Activated T-helper 1 cell treated with anti-CD3 and anti-CD28 coated beads, Interleukin-2, amount 50 U/mL, for 16 hours (primary cell): ENCODE measurements around the gene ERICH3.

ENCODE experiments used
- DNase-seq, 2 donors: peaks; one replicate each; pipeline ENCODE4 v3.0.0-alpha.2; 2020; ENCODE audit warnings: low read depth in 1 of 2, low spot score in 1 of 2

The ERICH3 gene, protein sequence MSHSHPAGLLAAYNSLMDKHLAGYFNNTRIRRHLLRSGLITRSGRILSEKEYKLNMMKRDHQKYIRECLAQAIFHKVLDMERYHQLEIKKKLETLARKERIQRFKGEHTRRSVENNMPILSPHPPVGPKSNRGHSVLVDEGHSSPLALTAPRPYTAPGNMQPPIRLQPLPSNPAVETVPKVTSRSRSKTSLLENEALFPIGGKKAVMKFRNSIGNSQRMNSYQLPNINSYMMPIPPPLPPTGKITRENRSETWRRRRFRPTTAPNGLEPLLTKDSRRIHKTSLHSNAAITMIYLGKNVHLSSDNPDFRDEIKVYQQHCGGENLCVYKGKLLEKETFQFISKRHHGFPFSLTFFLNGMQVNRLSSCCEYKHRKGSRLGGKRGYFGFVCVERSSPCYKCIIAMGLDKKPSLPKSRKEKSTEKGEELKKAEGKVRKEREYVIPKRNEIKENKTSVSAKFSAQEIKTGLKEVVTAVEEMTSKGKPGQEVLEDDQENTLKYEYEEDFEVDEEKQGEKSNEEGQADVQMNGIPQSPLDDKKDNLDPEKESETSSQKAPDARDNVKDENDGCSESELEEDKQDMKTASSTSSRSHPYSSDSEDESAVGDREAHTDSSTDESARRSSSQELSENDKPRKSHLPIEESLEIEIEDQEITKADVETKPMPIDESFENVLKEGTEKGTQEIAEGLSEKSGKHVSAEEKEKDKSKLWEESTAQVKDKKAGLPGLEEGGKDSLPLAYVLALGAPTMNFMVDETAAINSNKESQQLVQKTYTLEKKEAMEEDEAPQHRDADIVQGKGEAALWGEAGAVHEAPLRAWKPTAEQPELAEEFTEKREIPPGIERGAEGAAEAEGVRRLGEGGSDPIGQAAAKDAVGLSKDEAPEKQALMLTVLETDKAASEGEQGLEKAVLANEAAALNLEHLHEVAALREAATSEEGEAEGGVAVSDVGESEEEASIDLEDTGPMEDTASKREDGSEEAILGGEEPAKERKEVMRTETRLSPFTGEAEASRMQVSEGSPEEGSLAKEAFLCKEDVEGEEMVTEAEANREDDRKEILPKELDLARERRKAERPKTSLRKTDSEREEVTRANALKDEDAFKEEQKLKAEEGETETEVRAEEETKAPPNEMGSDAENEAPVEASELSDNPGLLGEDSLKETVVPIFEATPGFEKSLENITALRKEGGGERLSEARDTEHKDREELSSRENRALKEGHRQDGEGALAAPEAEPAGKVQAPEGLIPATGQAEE (N-terminal part only)

DNA sequence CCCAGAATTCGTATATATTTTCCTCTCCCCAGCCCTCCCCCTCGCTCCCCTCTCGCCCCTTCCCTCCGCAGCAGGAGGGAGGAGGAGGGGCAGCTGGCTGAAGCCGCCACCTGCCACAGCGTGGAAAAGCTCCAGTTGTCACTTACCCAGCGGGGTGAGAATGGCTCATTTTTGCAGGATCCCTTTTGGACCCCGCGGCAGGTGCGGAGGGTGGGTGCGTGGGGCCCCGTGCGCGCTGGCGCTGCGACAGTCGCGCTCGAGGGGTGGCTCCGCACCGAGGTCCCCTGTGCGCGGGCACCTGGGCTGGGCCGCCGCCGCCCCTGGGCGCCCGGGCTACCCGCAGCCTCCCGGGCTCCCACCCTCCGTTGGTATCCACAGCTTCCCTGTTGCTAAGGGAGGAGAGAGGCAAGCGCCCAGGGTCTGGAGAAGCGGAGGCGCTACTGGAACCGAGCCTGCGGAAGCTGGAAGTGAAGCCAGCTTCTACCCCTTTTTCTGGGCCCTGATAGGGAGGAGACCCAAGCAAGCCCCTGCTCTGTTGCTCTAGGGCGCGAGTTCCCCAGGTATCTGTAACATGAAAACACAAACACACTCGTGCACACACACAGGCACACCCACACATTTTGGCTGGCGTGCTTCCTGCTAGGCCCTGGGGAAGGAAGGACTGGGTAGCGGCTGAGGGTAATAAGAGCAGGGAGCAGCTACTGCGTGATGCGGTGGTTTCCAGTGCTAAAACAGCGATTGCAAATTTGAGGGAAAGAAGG, at the start of gene ERICH3:
Gene ERICH3 (minus strand): TSS at position 442 of the 761 bp plus-strand sequence. CDS start 273 bp downstream, at position 169.
- DNase-seq = no peak

DNA sequence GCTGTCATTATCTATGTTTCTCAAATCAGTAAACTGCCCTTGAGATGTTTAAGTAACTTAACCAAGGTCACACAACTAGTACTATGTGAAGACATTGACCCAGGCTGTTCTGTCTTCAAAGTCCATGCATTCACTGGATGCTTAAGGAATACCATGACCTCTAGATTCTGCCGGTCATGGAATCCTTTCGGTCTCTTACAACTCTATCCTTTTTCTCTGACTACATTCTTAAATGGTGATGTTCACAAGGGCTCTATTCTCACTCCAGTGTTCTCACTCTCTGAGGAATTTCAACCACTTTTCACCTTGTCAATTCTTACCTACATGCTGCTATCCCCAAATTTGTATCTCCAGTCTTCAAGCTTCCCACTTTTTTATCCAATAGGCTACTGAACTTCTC, 44.0 kb upstream of the ERICH3 start:
- no peak for DNase-seq

DNA sequence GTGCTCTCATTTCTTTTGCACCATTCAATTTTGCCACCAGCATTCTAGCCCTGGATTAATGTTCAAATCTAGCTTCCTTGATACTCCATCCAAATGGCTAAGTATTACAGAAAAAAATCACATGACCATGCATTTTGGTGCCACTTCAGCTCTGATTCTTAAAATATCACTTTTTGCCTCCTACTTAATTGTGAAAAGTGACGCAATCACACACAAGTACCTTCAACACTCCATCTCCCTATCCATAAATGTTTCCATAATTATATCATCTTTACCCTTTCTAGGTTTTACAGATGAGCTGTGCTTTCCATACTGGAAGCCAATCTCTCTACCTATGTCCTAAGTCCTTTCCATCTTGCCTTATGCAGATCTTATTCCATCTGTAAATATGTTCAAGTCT, 43.2 kb upstream of the ERICH3 start:
- no peak for DNase-seq

DNA sequence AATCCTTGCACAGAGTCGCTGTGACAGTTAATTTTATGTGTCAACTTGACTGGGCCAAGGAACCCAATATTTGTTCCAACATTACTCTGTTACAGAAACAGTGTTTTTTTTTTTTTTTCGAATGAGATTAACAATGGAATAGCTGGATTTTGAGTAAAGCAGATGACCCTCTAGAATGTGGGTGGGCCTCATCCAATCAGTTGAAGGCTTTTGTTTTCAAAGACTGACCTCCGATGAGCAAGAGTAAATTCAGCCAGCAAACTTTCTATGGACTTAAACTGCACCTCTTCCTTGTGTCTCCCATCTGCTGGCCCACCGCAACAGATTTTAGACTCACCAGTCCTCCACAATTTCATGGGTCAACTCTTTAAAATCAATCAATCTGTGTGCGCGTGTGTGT, 42.2 kb upstream of the ERICH3 start:
- no peak for DNase-seq

DNA sequence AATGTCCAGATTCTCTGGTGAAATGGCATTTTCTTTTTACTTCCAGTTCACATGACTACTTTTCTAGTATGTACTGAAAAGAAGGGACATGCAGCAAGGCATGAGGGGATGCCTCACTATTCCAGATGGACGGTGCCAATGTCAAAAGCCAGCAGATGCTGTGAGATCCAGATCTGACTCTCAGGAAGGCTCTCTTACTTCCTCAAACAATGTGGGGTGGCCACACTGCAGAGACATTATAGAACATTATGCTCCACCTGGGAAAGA, 41.6 kb upstream of the ERICH3 start:
- no peak for DNase-seq

DNA sequence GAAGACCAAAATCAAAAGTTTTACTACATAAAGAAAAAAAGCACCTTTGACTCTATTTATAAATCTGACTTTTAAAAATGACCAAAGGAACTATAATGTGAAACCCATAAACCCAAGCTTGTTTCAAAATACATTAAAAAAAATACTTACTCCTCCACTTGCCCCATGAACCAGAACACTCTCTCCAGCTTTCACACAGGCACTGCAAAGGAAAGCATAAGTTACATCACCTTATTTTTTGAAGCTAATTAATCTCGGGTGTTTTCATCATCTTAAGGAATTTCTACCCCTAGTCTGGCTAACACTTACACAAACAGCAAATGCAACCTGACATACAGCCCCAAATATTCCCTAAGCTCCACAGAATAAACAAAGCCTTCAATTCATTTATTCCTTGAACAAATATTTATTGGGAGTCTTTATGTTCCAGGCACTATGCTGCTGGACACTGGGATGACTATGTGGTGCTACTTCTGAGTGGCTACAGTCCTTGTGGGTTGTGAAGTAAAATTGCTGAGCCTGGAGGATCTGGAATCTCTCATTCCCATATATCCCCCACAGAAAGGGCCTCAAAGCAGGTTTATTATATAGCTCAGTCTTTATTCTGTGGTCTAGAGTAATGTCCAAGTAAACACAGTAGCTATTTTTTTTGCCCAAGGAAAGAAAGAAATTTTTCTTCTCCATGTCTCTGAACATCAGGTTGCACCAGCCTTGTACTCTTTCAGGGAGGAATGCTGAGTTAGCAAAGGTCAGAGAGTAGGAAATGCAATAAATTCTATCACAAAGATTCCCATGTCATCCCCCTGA, 41.0 kb upstream of the ERICH3 start:
- DNase-seq = no peak

DNA sequence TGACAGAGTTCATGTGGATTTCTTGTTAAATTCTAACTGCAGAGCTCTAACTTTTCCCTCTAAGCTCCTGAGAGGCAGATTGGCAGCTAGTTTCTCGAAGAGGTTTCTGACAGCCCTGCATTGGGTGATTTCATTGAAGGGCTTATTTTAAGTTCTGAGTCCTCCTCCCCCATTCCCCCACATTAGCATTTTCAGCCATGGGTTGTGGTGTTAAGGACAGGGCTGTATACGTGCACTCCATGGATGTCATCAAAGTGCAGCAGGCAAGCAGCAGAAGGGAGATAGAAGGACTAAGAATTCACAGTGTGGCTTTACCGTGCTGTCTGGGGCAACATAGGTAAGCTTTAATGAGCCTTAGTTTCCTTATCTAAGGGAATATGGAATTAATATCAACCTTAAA, 40.3 kb upstream of the ERICH3 start:
- no peak for DNase-seq

DNA sequence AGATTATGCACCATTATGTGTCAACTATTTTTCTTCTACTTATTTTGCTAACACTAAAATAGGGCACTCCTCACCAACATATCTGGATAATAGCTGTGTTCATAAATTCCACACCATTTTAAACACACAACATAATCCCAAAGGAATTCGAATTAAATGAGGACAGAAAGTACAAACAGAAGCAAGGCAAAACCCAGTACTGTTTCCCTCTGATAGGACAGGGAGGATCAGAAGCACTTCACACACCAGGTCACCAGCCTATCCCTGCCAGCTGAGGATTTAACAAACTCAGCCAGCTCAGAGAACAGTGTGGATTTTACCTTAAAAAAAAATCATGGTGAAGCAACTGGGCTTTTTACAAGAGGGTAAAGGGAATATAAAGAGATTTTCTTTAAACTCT, 39.3 kb upstream of the ERICH3 start:
- DNase-seq = no peak

DNA sequence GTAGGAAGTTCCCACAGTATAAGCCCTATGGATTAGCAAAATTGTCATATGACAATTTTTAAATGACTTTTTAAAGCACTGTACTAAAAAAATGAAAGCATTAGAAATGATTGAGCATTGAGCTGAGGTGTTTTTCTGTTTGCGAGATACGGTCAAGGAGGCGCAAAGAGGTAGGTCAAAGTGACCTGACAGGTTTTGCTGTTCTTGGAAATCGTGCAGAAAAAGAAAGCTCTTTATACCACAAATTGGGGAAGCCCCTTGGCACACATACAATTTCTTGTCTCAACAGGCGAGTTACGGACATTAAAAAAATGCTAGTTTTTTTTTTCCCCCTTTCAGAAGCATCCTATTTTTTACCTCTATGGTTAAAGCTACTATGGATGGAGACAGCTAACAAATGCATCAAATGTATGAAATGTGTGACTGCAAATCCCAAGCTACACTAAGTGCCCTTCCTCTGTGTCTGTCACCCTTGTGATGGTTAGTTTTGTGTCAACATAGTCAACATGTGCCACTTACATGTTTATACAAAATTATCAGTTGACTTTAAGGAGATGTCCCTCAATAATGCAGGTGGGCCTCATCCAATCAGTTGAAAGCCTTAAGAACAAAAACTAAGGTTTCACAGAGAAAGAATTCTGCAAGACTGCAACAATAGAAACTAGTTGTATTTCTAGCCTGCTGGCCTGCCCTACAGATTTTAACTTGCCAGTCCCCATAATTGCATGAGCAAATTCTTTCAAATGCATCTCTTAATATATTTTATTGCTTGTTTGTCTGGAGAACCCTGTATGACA, 30.0 kb upstream of the ERICH3 start:
- no peak for DNase-seq

DNA sequence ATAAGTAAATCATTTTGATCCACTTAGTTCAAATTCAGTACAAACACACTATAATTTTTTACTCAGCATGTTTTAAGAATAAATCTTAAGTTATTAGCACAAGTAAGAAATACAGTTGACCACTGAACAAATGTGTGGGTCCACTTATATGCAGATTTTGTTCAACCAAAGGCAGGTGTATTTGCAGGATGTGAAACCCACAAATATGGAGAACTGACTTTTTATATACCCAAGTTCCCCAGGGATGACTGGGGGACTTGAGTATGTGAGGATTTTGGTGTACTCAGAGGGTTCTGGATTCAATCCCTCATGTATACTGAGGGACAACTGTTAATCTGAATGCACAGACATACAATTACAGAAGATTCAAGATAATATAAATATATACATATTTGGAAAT, 25.7 kb upstream of the ERICH3 start:
- DNase-seq = no peak

DNA sequence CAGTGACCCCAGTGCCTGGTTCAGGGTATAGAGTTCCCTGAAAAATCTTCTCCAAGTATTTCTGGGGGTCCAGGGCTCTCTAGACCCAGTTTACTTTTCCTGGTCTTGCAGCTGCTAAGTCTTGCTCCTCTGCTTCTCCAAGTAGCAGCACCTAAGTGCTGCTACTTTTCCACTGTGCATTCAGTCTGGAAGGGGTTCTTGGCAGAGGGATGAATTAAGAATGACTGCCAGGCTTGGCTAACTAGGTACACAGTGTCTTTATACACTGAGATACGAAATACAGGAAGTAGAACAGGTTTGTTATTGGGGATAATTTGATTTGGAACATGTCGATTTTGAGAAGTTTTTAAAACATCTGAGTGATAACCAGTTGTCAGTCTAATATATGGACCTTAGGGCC, 24.2 kb upstream of the ERICH3 start:
- no peak for DNase-seq

DNA sequence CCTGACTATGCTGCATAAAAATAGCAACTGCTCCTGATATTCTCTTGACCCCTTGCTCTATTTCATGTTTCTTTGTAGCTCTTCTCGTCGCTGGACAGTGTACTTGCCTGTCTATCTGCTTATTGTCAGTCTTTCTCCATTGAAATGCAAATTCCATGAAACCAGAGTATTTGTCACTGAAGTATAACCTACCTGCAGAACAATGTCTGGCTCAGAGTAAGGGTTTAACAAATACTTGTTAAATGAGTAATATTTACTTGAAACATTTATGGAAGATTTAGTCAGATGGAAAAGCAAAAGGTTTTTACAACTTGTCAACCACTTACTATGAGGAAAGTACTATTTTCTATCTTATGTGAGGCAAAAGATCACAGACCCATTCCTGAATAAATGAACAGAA, 19.9 kb upstream of the ERICH3 start:
- no peak for DNase-seq

DNA sequence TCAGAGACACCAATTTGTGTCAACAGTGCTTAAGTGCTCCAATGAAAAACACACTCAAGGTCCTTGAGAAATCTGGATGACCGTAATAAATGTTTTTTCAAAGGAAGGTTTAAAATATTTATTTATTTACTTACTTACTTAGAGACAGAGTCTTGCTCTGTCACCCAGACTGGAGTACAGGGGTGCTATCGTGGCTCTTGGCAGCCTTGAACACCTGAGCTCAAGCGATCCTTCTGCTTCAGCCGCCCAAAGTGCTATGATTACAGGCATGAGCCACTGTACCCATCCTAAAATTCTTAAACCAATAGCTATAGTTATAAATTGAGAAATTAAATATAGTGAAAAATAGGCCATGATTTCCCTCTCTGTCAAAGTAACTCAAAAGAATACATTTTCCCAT, 17.3 kb upstream of the ERICH3 start:
- no peak for DNase-seq

DNA sequence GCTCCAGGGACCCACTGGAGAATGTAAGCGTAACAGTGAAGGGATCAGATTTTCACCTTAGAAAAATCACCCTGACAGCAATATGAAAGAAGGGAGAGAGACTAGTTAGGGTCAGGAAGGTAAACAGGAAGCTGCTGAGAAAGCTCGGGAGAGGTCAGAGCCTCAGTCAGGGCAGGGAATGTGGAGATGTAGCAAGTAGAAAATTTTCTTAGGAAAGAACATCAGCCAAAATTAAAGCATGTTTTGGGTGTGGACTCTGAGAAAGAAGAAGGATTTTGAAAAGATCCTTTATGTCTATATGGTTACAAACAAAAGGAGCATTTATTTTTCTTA, 16.7 kb upstream of the ERICH3 start:
- DNase-seq = no peak

DNA sequence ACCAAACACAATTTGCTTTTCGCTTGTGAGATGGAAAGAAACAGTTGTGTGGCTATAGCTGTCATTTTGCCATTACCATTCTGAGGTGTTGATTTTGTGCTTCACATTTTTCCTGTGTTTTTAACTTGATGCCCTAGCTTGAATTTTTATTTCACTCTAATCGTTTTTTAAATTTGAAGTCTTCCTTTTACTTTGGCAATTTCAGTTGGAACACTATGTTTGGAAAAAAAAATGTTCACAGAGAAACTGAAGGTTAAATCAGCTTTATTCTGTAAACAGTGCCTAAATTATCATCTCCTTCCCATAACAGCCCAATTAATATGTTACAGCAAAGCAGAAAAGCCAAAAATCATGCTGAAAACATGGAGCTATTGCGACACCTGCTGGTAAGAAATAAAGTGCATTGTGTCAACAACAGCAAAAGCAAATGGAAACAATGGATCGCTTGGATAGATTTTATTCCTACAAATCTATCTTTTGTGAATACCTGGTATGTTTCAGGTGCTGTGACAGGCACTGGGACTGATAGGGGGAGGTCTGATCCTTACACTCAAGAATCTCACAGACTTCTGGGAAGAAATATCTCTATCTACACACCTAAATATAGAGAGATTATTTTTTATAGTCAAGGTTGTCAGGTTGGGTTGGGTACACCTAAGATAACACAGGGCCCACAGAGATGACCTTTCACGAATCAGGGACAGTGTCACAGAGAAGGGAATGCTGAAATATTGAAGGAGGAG, 16.2 kb upstream of the ERICH3 start:
- peak in 1 of 2 donors; percentile 5 for DNase-seq

DNA sequence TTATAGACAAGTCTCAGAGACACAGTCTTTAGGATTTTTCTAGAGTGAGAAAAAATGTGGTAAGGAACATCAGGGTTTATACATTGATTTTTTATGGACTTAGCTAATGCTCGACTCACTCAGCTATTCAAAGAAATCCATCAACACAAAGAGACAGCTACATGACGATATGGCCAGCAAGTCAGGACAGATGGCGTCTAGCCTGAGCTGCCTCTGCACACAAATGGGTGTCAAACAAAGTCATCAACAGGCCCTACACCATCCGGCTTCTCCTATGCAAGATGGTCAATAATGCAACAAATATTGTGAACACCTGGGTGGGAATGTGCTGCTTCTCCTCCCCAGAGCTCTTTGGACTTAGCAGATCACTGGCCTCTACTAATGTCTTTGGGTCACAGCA, 13.3 kb upstream of the ERICH3 start:
- no peak for DNase-seq

DNA sequence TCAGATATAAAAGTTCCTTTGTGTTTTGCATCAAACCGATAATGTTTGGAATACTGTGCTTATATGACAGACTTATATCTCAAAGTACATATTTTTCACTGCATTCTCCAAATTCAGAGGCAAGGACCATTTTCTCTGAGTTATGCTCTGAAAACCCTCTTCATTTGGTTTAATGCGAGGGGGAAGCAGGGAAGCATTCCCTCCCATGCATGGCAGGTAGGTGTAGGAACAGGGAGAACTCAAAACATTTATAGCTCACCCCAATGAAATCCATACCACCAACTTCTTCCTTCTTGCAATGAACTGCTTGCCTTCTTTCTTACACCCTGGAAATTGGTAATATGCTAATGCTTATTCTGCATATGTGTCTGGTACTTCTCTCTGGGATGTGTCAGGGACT, 10.7 kb upstream of the ERICH3 start:
- no peak for DNase-seq

DNA sequence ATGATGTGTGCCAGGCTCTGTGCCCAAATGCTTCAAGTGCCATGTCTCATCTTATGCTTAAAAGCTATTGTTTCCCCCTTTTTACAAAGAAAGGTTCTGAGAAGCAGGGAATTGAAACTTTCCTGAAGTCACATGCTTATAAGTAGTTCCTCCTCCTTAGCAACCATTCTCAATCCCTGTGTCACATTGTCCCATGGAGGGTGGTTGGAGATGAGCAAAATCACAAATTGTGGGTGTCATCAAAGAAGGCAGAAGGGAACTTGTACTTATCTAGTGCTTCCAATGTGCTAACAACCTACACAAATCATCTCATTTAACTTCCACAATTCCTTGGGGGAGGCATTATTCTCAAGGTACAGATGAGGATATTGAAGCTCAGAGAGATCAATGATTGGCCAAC, 10.1 kb upstream of the ERICH3 start:
- no peak for DNase-seq

DNA sequence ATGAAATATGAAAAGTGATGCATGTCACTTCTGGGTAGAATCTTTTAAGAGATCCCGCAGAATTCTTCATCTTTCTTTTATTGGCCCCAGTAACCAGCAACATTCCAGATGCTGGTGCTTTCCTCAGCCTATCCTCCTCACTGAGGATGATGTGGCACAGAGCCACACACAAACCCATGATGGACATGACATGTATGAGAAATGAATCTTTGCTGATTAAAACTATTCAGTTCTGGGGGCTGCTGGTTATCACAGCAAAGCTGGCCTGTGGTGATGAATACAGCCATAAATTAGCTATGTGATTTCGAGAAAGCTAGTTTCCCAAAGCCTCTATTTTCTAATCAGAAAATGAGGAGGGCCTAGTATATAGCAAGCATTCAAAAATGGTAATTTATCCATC, 8.3 kb upstream of the ERICH3 start:
- no peak for DNase-seq
